Fibroblast of lung (primary cell): ENCODE measurements around the gene KHSRP.

Source experiments
- CTCF ChIP-seq, 2 donors: IDR thresholded peaks in 1 of 2; conservative IDR thresholded peaks in 1 of 2; 1 replicate in 1 of 2; 2 replicates in 1 of 2; pipeline ENCODE4 v1.5.1; 2011 to 2012; ENCODE audit warnings: low read length in 2 of 2, control low read depth in 1 of 2, inconsistent platforms in 1 of 2, low read depth in 1 of 2, mild to moderate bottlenecking in 1 of 2
- EZH2 ChIP-seq: IDR thresholded peaks from 2 replicates; pipeline ENCODE4 v1.5.1; 2012; ENCODE audit warnings: low read length, control low read depth, mild to moderate bottlenecking; ENCODE audit errors: missing control alignments

- TF ChIP-seq CTCF (conservative IDR thresholded peaks at IDR 0.05 in 1 of 2, IDR thresholded peaks at IDR 0.05 in 1 of 2; ENCODE audit: low read depth in 1 of 2, low read length in 2 of 2) (no peak), EZH2 (no peak)
These were observed 7.8 kb downstream of the KHSRP start for GRCh38 chr19:6416658-6417405.
